HG02623 (cell line): ENCODE results near the gene RSRP1.

Experiments
- ATAC-seq: cut with Tn5 transposase; IDR thresholded peaks from one replicate; pipeline ENCODE4 v1.9.1; 2021; ENCODE audit warnings: moderate library complexity; ENCODE audit not compliant: unreplicated experiment

The RSRP1 gene

DNA sequence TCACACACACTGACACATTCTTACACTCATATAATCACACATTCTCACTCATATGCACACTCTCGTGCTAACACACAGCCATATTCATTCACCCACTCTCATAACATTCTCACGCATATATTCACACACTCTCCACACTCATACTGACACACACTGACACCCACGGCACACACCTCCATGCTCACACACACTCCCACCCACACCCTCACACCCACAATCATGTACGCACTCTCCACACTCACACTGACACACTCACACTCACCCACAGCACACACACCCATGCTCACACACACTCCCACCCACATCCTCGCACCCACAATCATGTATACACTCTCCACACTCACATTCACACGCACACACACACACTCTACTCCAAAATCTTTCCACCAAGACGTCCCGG is 53.2 kb downstream of the RSRP1 start:
- ATAC-seq: no peak

DNA sequence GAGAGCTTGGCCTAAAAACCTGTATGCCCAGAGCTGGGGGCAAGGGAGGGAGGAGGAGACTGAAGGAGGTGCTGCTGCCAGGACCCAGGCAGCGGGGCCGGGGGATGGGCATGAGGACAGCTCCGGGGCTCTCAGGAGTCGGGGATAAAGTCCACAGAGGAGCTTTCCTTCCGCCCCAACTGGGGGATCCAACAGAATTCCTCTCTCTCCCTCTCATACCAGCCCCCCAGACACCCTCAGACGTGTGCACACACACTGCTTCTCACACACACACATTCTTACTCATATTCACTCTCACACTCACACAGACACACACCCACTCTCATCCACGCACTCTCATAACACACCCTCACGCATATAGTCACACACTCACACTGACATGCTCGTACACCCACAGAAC is 54.0 kb downstream of the RSRP1 start:
- no peak for ATAC-seq
